Bronchial epithelial cell (primary cell): Measurements from ENCODE around the gene PLD5. TPM values are rescaled to one million over a fixed set of nuclear protein-coding genes. Genes with fewer than 3 reads are reported as not detected.
"Not testable (repeated sequence)": the region's sequence is repeated elsewhere in the genome, so short reads cannot be mapped to it uniquely, and the experiment has no call there.

Experiments used
- DNase-seq: peaks from one replicate; pipeline ENCODE4 v3.0.0-alpha.2; 2010; ENCODE audit warnings: low read depth
- FAIRE-seq: peaks from 2 replicates; lab custom pipeline; 2011; peaks lifted over from hg19 to GRCh38; lab: Jason Lieb, UNC
- H3K27me3 ChIP-seq: 2 replicates; pipeline ENCODE4 v1.5.1; 2011; ENCODE audit warnings: low read length; ENCODE audit not compliant: control insufficient read depth, insufficient read depth
- H3K36me3 ChIP-seq: 2 replicates; pipeline ENCODE4 v1.5.1; 2011; ENCODE audit warnings: low read length; ENCODE audit not compliant: control insufficient read depth, insufficient read depth
- H3K4me3 ChIP-seq: 2 replicates; pipeline ENCODE4 v1.5.1; 2011; ENCODE audit warnings: mild to moderate bottlenecking, low read depth, low read length, control low read depth
- total RNA-seq: library from RNA; depleted of rRNA; stranded (reverse); fragments of >200 nt; gene quantifications from 2 replicates; pipeline ENCODE4 v1.2.1, GENCODE V29; 2014
- TF ChIP-seq, protein P1 (sequence below): IDR thresholded peaks from 2 replicates; pipeline ENCODE4 v1.5.1; 2011; ENCODE audit warnings: mild to moderate bottlenecking, moderate library complexity, low read length, control low read depth, inconsistent platforms; ENCODE audit not compliant: insufficient read depth, severe bottlenecking

Gene PLD5
- total RNA-seq, 1 donor from 2014 or later, result under 0.01 TPM

DNA sequence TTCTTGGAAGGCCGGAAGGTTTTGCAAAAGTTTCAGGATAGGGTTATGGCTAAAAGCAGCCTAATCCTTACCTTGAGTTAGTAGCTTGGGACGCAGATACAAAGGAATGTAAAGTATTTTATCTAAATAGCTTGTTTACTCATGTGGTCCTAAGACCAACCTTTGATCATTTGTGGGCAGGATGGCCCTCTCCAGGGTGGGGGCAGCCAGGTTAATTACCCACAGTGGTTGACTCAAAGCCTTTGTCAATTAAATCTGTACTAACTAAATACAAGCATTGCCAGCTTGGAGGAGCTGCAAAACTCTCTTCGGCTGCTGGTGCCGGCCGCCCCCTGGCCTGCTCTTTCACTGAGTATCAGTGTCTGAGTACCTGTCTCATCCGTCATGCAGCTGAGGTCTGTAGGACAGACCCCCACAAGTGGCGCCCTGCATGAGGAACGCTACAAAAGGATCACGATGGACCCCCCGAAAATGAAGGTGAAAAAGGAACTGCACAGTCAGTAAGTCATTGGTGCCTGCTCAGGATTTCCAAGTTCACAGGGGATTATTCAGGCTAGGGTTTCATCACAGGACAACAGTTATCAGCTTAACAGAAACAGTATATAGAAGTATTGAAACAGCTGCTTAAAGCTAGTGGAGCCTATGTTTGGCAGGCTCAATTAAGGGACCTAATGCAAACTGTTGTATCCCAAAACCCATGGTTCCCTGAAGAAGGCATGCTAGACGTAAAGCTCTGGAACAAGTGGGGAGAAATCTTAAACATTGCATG is 313.1 kb downstream of the PLD5 start:
- no peaks in the 10 kb centered on the region for H3K27me3 ChIP-seq

DNA sequence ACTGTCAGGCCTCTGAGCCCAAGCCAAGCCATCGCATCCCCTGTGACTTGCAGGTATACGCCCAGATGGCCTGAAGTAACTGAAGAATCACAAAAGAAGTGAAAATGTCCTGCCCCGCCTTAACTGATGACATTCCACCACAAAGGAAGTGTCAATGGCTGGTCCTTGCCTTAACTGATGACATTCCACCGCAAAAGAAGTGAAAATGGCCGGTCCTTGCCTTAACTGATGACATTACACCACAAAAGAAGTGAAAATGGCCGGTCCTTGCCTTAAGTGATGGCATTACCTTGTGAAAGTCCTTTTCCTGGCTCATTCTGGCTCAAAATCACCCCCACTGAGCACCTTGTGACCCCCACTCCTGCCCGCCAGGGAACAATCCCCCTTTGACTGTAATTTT is 314.2 kb downstream of the PLD5 start:
- H3K27me3 ChIP-seq, FAIRE-seq, DNase-seq, H3K4me3 ChIP-seq, H3K36me3 ChIP-seq: not testable (repeated sequence)

More for the DNA sequence above, 313.1 kb downstream of the PLD5 start:
- Histone ChIP-seq H3K36me3 (no peaks in the 10 kb centered on the region), H3K4me3 (no peak overlapping the region)
- DNase-seq (no peak), FAIRE-seq (no peak)
- TF ChIP-seq, protein P1, sequence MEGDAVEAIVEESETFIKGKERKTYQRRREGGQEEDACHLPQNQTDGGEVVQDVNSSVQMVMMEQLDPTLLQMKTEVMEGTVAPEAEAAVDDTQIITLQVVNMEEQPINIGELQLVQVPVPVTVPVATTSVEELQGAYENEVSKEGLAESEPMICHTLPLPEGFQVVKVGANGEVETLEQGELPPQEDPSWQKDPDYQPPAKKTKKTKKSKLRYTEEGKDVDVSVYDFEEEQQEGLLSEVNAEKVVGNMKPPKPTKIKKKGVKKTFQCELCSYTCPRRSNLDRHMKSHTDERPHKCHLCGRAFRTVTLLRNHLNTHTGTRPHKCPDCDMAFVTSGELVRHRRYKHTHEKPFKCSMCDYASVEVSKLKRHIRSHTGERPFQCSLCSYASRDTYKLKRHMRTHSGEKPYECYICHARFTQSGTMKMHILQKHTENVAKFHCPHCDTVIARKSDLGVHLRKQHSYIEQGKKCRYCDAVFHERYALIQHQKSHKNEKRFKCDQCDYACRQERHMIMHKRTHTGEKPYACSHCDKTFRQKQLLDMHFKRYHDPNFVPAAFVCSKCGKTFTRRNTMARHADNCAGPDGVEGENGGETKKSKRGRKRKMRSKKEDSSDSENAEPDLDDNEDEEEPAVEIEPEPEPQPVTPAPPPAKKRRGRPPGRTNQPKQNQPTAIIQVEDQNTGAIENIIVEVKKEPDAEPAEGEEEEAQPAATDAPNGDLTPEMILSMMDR, result no peak

DNA sequence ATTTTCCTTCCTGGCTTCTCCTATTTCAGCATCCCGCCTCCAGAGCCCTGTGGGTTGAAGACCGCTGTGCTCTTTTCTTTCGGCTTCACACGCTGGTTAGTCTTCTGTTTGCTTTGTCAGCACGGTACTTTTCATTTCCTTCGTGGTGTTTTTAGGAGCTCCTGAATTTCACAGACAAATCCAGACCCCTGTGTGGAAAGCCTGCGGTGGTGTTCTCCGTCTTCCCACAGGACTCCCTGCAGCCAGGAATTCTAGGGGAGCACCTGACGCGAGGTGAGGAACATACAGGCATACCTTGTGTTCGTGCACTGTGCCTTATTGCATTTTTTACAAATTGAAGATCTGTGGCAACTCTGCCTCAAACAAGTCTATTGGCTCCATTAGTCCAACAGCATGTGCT is 315.4 kb downstream of the PLD5 start:
- DNase-seq, result no peak
- Histone ChIP-seq H3K36me3 (no peaks in the 10 kb centered on the region), H3K4me3 (no peak overlapping the region), H3K27me3 (no peaks in the 10 kb centered on the region)
- FAIRE-seq, result no peak
- TF ChIP-seq, protein P1, result no peak

DNA sequence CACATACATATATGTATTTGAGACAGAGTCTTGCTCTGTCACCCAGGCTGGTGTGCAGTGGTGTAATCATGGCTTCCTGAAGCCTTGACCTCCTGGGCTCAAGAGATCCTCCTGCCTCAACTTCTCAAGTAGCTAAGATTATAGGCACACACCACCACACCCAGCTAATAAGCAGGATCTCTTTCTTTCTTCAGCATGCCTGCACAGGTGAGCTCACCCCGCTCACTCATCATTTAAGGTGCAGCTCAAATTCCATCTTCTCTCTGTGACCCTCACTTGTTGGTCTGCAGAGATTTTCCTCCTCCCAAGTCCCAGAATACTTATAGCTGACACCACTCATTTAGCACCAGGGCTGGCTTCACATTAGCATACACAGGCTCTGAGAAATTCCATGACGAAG is 316.5 kb downstream of the PLD5 start:
- FAIRE-seq (no peak), DNase-seq (peak; percentile 79)
- Histone ChIP-seq H3K36me3 (no peaks in the 10 kb centered on the region), H3K4me3 (no peak overlapping the region), H3K27me3 (no peaks in the 10 kb centered on the region)
- TF ChIP-seq, protein P1, result no peak

DNA sequence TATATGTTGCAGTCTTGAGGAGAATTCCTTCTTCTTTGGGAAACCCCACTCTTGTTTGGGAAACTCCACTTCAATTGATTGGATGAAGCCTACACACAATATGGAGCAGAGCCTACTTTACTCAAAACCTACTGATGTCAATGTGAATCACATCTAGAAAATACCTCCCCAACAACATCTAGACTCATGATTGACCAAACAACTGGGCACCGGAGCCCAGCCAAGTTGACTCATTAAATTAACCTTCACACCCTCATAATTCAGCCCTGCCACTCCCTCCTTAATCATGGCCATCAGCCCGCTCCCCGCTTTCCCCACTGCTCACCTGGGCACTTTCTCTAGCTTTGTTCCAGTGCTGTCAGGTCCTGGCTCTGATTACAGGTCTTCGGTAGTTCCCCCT is 317.5 kb downstream of the PLD5 start:
- no peak overlapping the region for H3K4me3 ChIP-seq
- peak; percentile 98 for DNase-seq
- H3K27me3 ChIP-seq, result no peaks in the 10 kb centered on the region
- H3K36me3 ChIP-seq, result no peaks in the 10 kb centered on the region
- TF ChIP-seq, protein P1, result no peak
- no peak for FAIRE-seq

DNA sequence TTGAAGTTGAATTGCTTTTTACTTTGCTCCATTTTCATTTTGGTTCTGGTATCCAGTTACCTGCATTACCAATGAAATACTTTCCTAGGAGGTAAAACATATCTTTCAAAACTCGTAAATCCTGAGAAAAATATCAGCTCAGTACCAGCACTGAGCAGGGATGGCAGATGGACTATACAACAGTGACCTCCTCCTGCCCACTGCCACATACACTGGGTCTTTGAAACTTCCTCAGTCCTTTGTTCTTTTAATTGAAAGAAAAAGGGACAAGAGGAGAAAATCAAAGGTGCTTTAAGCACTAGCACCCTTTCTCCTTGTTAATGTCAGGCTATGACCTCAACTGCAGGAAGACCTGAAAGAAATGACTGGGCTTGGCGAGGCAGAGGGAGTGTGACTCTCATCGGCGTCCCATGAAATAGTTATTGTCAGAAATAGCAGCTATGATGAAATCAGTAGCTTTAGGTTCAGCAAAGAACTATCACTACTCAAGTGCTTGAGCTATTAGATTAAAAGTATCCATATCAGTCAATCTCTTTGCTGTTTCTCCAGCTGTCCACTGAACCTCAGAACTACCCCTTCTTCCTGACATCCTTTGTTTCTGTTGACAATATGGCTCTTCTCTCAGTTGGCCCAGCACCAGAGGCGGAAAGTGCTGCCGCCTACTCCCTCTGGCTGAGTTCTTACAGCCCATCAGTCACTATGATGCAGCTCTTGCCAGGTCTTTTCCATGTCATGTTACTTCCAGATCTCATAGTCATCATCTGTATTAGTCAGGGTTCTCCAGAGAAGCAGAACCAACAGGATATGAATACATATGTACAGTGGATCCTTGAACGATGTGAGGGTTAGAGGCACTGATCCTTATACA is 318.6 kb downstream of the PLD5 start:
- no peaks in the 10 kb centered on the region for H3K27me3 ChIP-seq
- DNase-seq (peak; percentile 98), FAIRE-seq (no peak)
- TF ChIP-seq, protein P1, result no peak
- no peak overlapping the region for H3K4me3 ChIP-seq
- H3K36me3 ChIP-seq, result no peaks in the 10 kb centered on the region
